PC-3 (cell line): ENCODE data around the gene WNK2.

ENCODE experiments used
- EZH2 ChIP-seq: fragments of 300-600 bp; sonication (generic); IDR thresholded peaks from one replicate; pipeline ENCODE4 v1.6.1; 2017; ENCODE audit warnings: antibody characterized with exemption, mild to moderate bottlenecking, low read length; ENCODE audit not compliant: unreplicated experiment
- EZH2phosphoT487 ChIP-seq: fragments of 300-600 bp; sonication (generic); IDR thresholded peaks from 2 replicates; pipeline ENCODE4 v1.6.1; 2018; ENCODE audit warnings: mild to moderate bottlenecking, antibody characterized with exemption, low read length, borderline replicate concordance
- TF ChIP-seq, protein P1 (sequence below): fragments of 300-600 bp; sonication (generic); conservative IDR thresholded peaks from 2 replicates; pipeline ENCODE4 v1.5.1; 2017; ENCODE audit warnings: antibody characterized with exemption, low read depth, mild to moderate bottlenecking, low read length

- TF ChIP-seq, protein P1, sequence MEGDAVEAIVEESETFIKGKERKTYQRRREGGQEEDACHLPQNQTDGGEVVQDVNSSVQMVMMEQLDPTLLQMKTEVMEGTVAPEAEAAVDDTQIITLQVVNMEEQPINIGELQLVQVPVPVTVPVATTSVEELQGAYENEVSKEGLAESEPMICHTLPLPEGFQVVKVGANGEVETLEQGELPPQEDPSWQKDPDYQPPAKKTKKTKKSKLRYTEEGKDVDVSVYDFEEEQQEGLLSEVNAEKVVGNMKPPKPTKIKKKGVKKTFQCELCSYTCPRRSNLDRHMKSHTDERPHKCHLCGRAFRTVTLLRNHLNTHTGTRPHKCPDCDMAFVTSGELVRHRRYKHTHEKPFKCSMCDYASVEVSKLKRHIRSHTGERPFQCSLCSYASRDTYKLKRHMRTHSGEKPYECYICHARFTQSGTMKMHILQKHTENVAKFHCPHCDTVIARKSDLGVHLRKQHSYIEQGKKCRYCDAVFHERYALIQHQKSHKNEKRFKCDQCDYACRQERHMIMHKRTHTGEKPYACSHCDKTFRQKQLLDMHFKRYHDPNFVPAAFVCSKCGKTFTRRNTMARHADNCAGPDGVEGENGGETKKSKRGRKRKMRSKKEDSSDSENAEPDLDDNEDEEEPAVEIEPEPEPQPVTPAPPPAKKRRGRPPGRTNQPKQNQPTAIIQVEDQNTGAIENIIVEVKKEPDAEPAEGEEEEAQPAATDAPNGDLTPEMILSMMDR: no peak
- TF ChIP-seq EZH2 (no peak), EZH2phosphoT487 (no peak)
Measured at GRCh38 chr9:93329629-93330280, 145.8 kb downstream of the WNK2 start.
